HepG2 (cell line): ENCODE data around the gene MCOLN1. TPM values are rescaled to one million over a fixed set of nuclear protein-coding genes. Genes with fewer than 3 reads are reported as not detected.
A peak's percentile ranks its signal among the peaks of the same experiment; 100 is the strongest.

ENCODE experiments used
- ATAC-seq: fragments of 200-7000 bp; cut with Tn5 transposase; 3 replicates; pipeline ENCODE4 v1.9.1; 2020; ENCODE audit warnings: mild to moderate bottlenecking, moderate library complexity
- BruUV-seq: library from RNA; stranded (reverse); fragments of 400-500 nt; replicated peaks from 2 replicates; lab custom pipeline; 2021; lab: Mats Ljungman, UMichigan
- CTCF ChIA-PET: fragments of 300-600 bp; formaldehyde crosslinking; extraction: SDS; loops from one replicate; lab custom pipeline; 2021; ENCODE audit warnings: low total read pairs, inconsistent platforms, low intra/inter-chr PET ratio; lab: Yijun Ruan, JAX
- POLR2A ChIA-PET: fragments of 350-600 bp; sonication (Branson Sonifier 250); formaldehyde crosslinking; loops from one replicate; lab custom pipeline; 2020; ENCODE audit warnings: antibody characterized with exemption, inconsistent platforms; lab: Yijun Ruan, JAX
- DNase-seq: peaks from one replicate; pipeline ENCODE4 v3.0.0-alpha.2; 2015; ENCODE audit warnings: low spot score
- FAIRE-seq: peaks from 3 replicates; lab custom pipeline; 2011; peaks lifted over from hg19 to GRCh38; lab: Jason Lieb, UNC
- H2AFZ ChIP-seq: one replicate; pipeline ENCODE4 v1.6.1; 2011; ENCODE audit warnings: low read length, inconsistent platforms
- H3K27ac ChIP-seq: fragments of 300-600 bp; 3 replicates; pipeline ENCODE4 v1.8.0; 2011; ENCODE audit warnings: mixed run types, mild to moderate bottlenecking, mixed read lengths, low read length, inconsistent platforms; ENCODE audit not compliant: insufficient read depth; ENCODE audit errors: extremely low read length
- H3K27me3 ChIP-seq, 2 experiments: fragments of 200-600 bp in 1 of 2; 2 replicates in 1 of 2; 3 replicates in 1 of 2; pipeline versions ENCODE4 v1.6.0 to v1.8.0; 2011; ENCODE audit warnings: low read length in 2 of 2, mild to moderate bottlenecking in 2 of 2, moderate library complexity in 2 of 2, inconsistent platforms in 1 of 2; ENCODE audit not compliant: insufficient read depth in 2 of 2, control insufficient read depth in 1 of 2
- H3K36me3 ChIP-seq, 2 experiments: fragments of 200-600 bp in 1 of 2; replicated peaks in 1 of 2; 2 replicates in 1 of 2; 3 replicates in 1 of 2; pipeline versions ENCODE4 v1.5.1 to v1.8.0; 2011; ENCODE audit warnings: low read length in 2 of 2, inconsistent platforms in 1 of 2; ENCODE audit not compliant: insufficient read depth in 2 of 2, control insufficient read depth in 1 of 2
- H3K4me1 ChIP-seq: 2 replicates; pipeline ENCODE4 v1.5.1; 2012; ENCODE audit warnings: low read length, inconsistent platforms; ENCODE audit not compliant: insufficient read depth
- H3K4me2 ChIP-seq: 2 replicates; pipeline ENCODE4 v1.6.0; 2011; ENCODE audit warnings: low read depth, low read length, inconsistent platforms
- H3K4me3 ChIP-seq, 3 experiments: fragments of 200-600 bp in 1 of 3; sonication (generic), shearing (Covaris generic) in 1 of 3; replicated peaks in 1 of 3; 2 replicates each; pipeline ENCODE4 v1.5.1; 2011 to 2016; ENCODE audit warnings: low read length in 3 of 3, inconsistent platforms in 2 of 3, low read depth in 2 of 3, mild to moderate bottlenecking in 2 of 3, control low read depth in 1 of 3, mixed read lengths in 1 of 3; ENCODE audit not compliant: insufficient read depth in 1 of 3
- H3K79me2 ChIP-seq: one replicate; pipeline ENCODE4 v1.6.1; 2011; ENCODE audit warnings: low read length, inconsistent platforms; ENCODE audit not compliant: insufficient read depth
- H3K9ac ChIP-seq: 2 replicates; pipeline ENCODE4 v1.6.0; 2011; ENCODE audit warnings: mild to moderate bottlenecking, low read depth, low read length, inconsistent platforms; ENCODE audit not compliant: insufficient read depth
- H3K9me3 ChIP-seq: 2 replicates; pipeline ENCODE4 v1.5.1; 2012; ENCODE audit warnings: mild to moderate bottlenecking, low read length
- H4K20me1 ChIP-seq: 2 replicates; pipeline ENCODE4 v1.6.0; 2011; ENCODE audit warnings: inconsistent platforms, mild to moderate bottlenecking, low read length, moderate library complexity; ENCODE audit not compliant: insufficient read depth
- ATF6 ChIP-seq: sonication (generic); formaldehyde crosslinking; conservative IDR thresholded peaks from 2 replicates; pipeline ENCODE4 v1.4.0; 2020; ENCODE audit warnings: missing genetic modification reagents
- CERS6 ChIP-seq: sonication (generic); formaldehyde crosslinking; IDR thresholded peaks from 2 replicates; pipeline ENCODE4 v1.5.0; 2020; ENCODE audit warnings: missing genetic modification reagents
- GABPB1 ChIP-seq: IDR thresholded peaks from 2 replicates; pipeline ENCODE4 v1.6.1; 2016; ENCODE audit warnings: mild to moderate bottlenecking, missing genetic modification reagents, moderate library complexity, missing compliant biosample characterization
- HDAC2 ChIP-seq: sonication (generic); formaldehyde crosslinking; IDR thresholded peaks from 2 replicates; pipeline ENCODE4 v1.4.0; 2020; ENCODE audit warnings: missing genetic modification reagents
- KDM4B ChIP-seq: sonication (generic); formaldehyde crosslinking; IDR thresholded peaks from 2 replicates; pipeline ENCODE4 v1.4.0; 2020; ENCODE audit warnings: missing genetic modification reagents
- LCORL ChIP-seq, 2 experiments: fragments of 450-650 bp in 1 of 2; sonication (generic) in 1 of 2; formaldehyde crosslinking in 1 of 2; IDR thresholded peaks; 2 replicates each; pipeline versions ENCODE4 v1.5.0 to v1.6.1; 2017 to 2020; ENCODE audit warnings: antibody characterized with exemption in 1 of 2, missing genetic modification reagents in 1 of 2
- RAD21 ChIP-seq: fragments of 450-650 bp; formaldehyde crosslinking; IDR thresholded peaks from 2 replicates; pipeline ENCODE4 v1.5.0; 2020; ENCODE audit warnings: mild to moderate bottlenecking
- RFXAP ChIP-seq: sonication (generic); formaldehyde crosslinking; IDR thresholded peaks from 2 replicates; pipeline ENCODE4 v1.4.0; 2020; ENCODE audit warnings: missing genetic modification reagents, borderline replicate concordance
- SNAPC2 ChIP-seq: sonication (generic); formaldehyde crosslinking; IDR thresholded peaks from 2 replicates; pipeline ENCODE4 v1.8.1; 2022; ENCODE audit warnings: mild to moderate bottlenecking, missing genetic modification reagents
- ZMYM2 ChIP-seq: sonication (generic); formaldehyde crosslinking; IDR thresholded peaks from 2 replicates; pipeline ENCODE4 v1.8.0; 2022; ENCODE audit warnings: mild to moderate bottlenecking, missing genetic modification reagents
- ZMYM3 ChIP-seq: sonication (generic); formaldehyde crosslinking; IDR thresholded peaks from 2 replicates; pipeline ENCODE4 v1.5.1; 2020; ENCODE audit warnings: mild to moderate bottlenecking, missing genetic modification reagents
- ZNF121 ChIP-seq: sonication (generic); formaldehyde crosslinking; IDR thresholded peaks from 2 replicates; pipeline ENCODE4 v1.5.0; 2020; ENCODE audit warnings: mild to moderate bottlenecking, missing genetic modification reagents
- ZNF180 ChIP-seq: sonication (generic); formaldehyde crosslinking; IDR thresholded peaks from 2 replicates; pipeline ENCODE4 v1.4.0; 2020; ENCODE audit warnings: low read depth, missing genetic modification reagents, borderline replicate concordance
- ZNF383 ChIP-seq: sonication (generic); formaldehyde crosslinking; IDR thresholded peaks from 2 replicates; pipeline ENCODE4 v1.4.0; 2020; ENCODE audit warnings: missing genetic modification reagents, mild to moderate bottlenecking, borderline replicate concordance
- ZNF597 ChIP-seq: sonication (generic); formaldehyde crosslinking; IDR thresholded peaks from 2 replicates; pipeline ENCODE4 v1.5.0; 2020; ENCODE audit warnings: missing genetic modification reagents
- ZNF629 ChIP-seq: sonication (generic); formaldehyde crosslinking; conservative IDR thresholded peaks from 2 replicates; pipeline ENCODE4 v1.5.0; 2020; ENCODE audit warnings: missing genetic modification reagents
- ZNF652 ChIP-seq: IDR thresholded peaks from 2 replicates; pipeline ENCODE4 v1.6.1; 2016; ENCODE audit warnings: low read depth, borderline replicate concordance
- ZNF891 ChIP-seq: sonication (generic); formaldehyde crosslinking; IDR thresholded peaks from 2 replicates; pipeline ENCODE4 v1.5.0; 2020; ENCODE audit warnings: mild to moderate bottlenecking, missing genetic modification reagents
- WGBS: methylation state at CpG from one replicate; pipeline ENCODE4 v1.1.6; 2017; ENCODE audit warnings: low lambda C conversion rate; 5-methylcytosine and 5-hydroxymethylcytosine counted together
- in situ Hi-C: cut with HindIII; loops from 2 replicates; pipeline ENCODE4 v1.10.0; 2017; ENCODE audit warnings: low pct_unique_long_range_greater_than_20kb; ENCODE audit not compliant: extremely low pct_ligation_motif_present
- intact Hi-C: fragments of 100-400 bp; cut with micrococcal nuclease; formaldehyde crosslinking; loops from one replicate; pipeline ENCODE4 v1.10.0; 2022; ENCODE audit not compliant: unreplicated experiment
- polyA plus RNA-seq, 8 experiments: library from polyadenylated mRNA; depleted of rRNA in 3 of 8; stranded (reverse) in 7 of 8; unstranded in 1 of 8; fragments of >200 nt; fragmentation: Illumina TruSeq in 4 of 8; extraction: Trizol in 4 of 8; gene quantifications; 2 replicates each; pipeline versions ENCODE4 v1.2.1 to v1.2.3, GENCODE V29; 2011 to 2016; ENCODE audit warnings: low read depth in 4 of 8, missing spikeins in 1 of 8, mixed read lengths in 1 of 8; ENCODE audit not compliant: insufficient read depth in 1 of 8
- total RNA-seq, 5 experiments: library from RNA; depleted of rRNA; stranded (reverse); fragments of >200 nt; fragmentation: Illumina TruSeq; extraction: Trizol; gene quantifications; 2 replicates each; pipeline ENCODE4 v1.2.3, GENCODE V29; 2016; ENCODE audit warnings: low read depth in 1 of 5

The MCOLN1 gene
- total and polyA plus RNA-seq, 2 of the 13 experiments (the other 11 are each of a cell fraction or from before 2014, with no cell fraction given), result 3.4 to 15.7 TPM

- CTCF ChIA-PET, result no interaction called here
Observed at GRCh38 chr19:7502552-7502951, 19.9 kb upstream of the MCOLN1 start.

GRCh38 chr19:7504684-7505083 is 17.7 kb upstream of the MCOLN1 start:
- 53% methylated on average over 6 of the region's 6 CpGs for whole genome bisulfite sequencing
- TF ChIP-seq ZNF891, result no peak
- TF ChIP-seq RFXAP (CRISPR knock-in tag), result no peak
- no peak for TF ChIP-seq ATF6
- no peak for TF ChIP-seq LCORL (IDR thresholded peaks at IDR 0.05)
- TF ChIP-seq LCORL (CRISPR knock-in tag; IDR thresholded peaks at IDR 0.05), result no peak
- TF ChIP-seq ZNF383 (CRISPR knock-in tag), result no peak
- TF ChIP-seq ZNF597 (CRISPR knock-in tag), result no peak
- no peak for TF ChIP-seq ZMYM2 (CRISPR knock-in tag)
- TF ChIP-seq RAD21 (CRISPR knock-in tag), result no peak
- TF ChIP-seq CERS6, result no peak
- TF ChIP-seq ZNF652 (CRISPR knock-in tag), result no peak
- TF ChIP-seq ZNF121 (CRISPR knock-in tag), result no peak
- no peak for TF ChIP-seq SNAPC2 (CRISPR knock-in tag)
- no peak for TF ChIP-seq HDAC2
- Histone ChIP-seq H3K4me3 (no peak overlapping the region), H3K9ac (no peak overlapping the region), H3K79me2 (no peaks in the 10 kb centered on the region), H3K9me3 (no peaks in the 10 kb centered on the region), H3K4me1 (peaks cover 8% of the 10 kb centered on the region), H2AFZ (no peak overlapping the region), H4K20me1 (no peaks in the 10 kb centered on the region), H3K27me3 (peaks cover 0 to 5% of the 10 kb centered on the region in 2 experiments; a peak in 1 of 5 replicates), H3K36me3 (no peaks in the 10 kb centered on the region), H3K4me2 (no peak overlapping the region), H3K27ac (no peak overlapping the region)
- BruUV-seq, result no TSS peak
- ATAC-seq (no peak), DNase-seq (no peak), FAIRE-seq (no peak)
- POLR2A ChIA-PET, result no interaction called here
- in situ Hi-C loops (no loop called here), intact Hi-C loops (no loop called here)
- CTCF ChIA-PET, result no interaction called here

More at GRCh38 chr19:7502552-7502951, 19.9 kb upstream of the MCOLN1 start:
- intact Hi-C loops (no loop called here), in situ Hi-C loops (no loop called here)
- FAIRE-seq (no peak), ATAC-seq (no peak), DNase-seq (no peak)
- TF ChIP-seq GABPB1, result no peak
- no peak for TF ChIP-seq KDM4B (CRISPR knock-in tag)
- TF ChIP-seq ZNF629 (CRISPR knock-in tag), result peak; percentile 79
- TF ChIP-seq ZNF180 (CRISPR knock-in tag), result no peak
- TF ChIP-seq ZMYM3, result 0 out of 2 replicates have a peak, but pooled peaks have one; percentile 28
- Histone ChIP-seq H3K9me3 (no peaks in the 10 kb centered on the region), H3K27ac (no peak overlapping the region), H3K4me3 (no peak overlapping the region), H4K20me1 (no peaks in the 10 kb centered on the region), H3K9ac (no peak overlapping the region), H2AFZ (no peak overlapping the region), H3K27me3 (peaks cover 0 to 5% of the 10 kb centered on the region in 2 experiments; a peak in 3 of 5 replicates), H3K79me2 (no peaks in the 10 kb centered on the region), H3K4me2 (no peak overlapping the region), H3K4me1 (peaks cover 8% of the 10 kb centered on the region), H3K36me3 (no peaks in the 10 kb centered on the region)
- 13% methylated on average over 1 of the region's 2 CpGs for WGBS
- no TSS peak for BruUV-seq
- POLR2A ChIA-PET, result no interaction called here
